Smooth muscle cell (in vitro differentiated cells): ENCODE results near the gene PXDC1. TPM values are rescaled to one million over a fixed set of nuclear protein-coding genes. Genes with fewer than 3 reads are reported as not detected.

Source experiments
- DNase-seq: peaks from one replicate; lab custom pipeline; 2025; ENCODE audit not compliant: unreplicated experiment; lab: John Stamatoyannopoulos, UW
- H2AFZ ChIP-seq: fragments of 200-600 bp; sonication (generic); 2 replicates; pipeline ENCODE4 v1.6.0; 2016; ENCODE audit warnings: antibody characterized with exemption, low read depth, mild to moderate bottlenecking
- H3F3A ChIP-seq: fragments of 200-600 bp; sonication (generic); 2 replicates; pipeline ENCODE4 v1.6.0; 2017; ENCODE audit warnings: antibody characterized with exemption, low read depth
- H3K27ac ChIP-seq: fragments of 200-600 bp; sonication (generic); 2 replicates; pipeline ENCODE4 v1.5.1; 2016; ENCODE audit warnings: low read depth, mild to moderate bottlenecking
- H3K27me3 ChIP-seq: fragments of 200-600 bp; sonication (generic); 2 replicates; pipeline ENCODE4 v1.6.1; 2016; ENCODE audit warnings: low read depth, mild to moderate bottlenecking
- H3K36me3 ChIP-seq: fragments of 200-600 bp; sonication (generic); 2 replicates; pipeline ENCODE4 v1.5.1; 2016; ENCODE audit warnings: low read depth
- H3K4me1 ChIP-seq: fragments of 200-600 bp; sonication (generic); 2 replicates; pipeline ENCODE4 v1.5.1; 2016; ENCODE audit warnings: low read depth
- H3K4me2 ChIP-seq: fragments of 200-600 bp; sonication (generic); 2 replicates; pipeline ENCODE4 v1.6.0; 2016; ENCODE audit warnings: mild to moderate bottlenecking
- H3K4me3 ChIP-seq: fragments of 200-600 bp; sonication (generic); 2 replicates; pipeline ENCODE4 v1.5.1; 2016; ENCODE audit warnings: mild to moderate bottlenecking
- H3K79me2 ChIP-seq: fragments of 200-600 bp; sonication (generic); 2 replicates; pipeline ENCODE4 v1.6.0; 2016; ENCODE audit warnings: low read depth, mild to moderate bottlenecking
- H3K9ac ChIP-seq: fragments of 200-600 bp; sonication (generic); 2 replicates; pipeline ENCODE4 v1.6.0; 2016; ENCODE audit warnings: low read depth
- H3K9me3 ChIP-seq: fragments of 200-600 bp; sonication (generic); replicated peaks from 2 replicates; pipeline ENCODE4 v1.5.1; 2016; ENCODE audit warnings: low read depth
- H4K20me1 ChIP-seq: fragments of 200-600 bp; sonication (generic); 2 replicates; pipeline ENCODE4 v1.6.0; 2016; ENCODE audit warnings: low read depth
- CTCF ChIP-seq: fragments of 200-600 bp; sonication (generic); IDR thresholded peaks from 2 replicates; pipeline ENCODE4 v1.5.1; 2017; ENCODE audit warnings: borderline replicate concordance, mild to moderate bottlenecking, antibody characterized with exemption; ENCODE audit not compliant: insufficient read depth, poor library complexity, severe bottlenecking
- WGBS: methylation state at CpG from one replicate; pipeline ENCODE4 v1.1.7; 2016; ENCODE audit warnings: low lambda C conversion rate; 5-methylcytosine and 5-hydroxymethylcytosine counted together
- polyA plus RNA-seq: library from polyadenylated mRNA; unstranded; fragments of >200 nt; fragmentation: Nextera tagmentation; extraction: Ambion mirVana; gene quantifications from 2 replicates; pipeline ENCODE4 v1.2.1, GENCODE V29; 2016
- total RNA-seq: library from RNA; depleted of rRNA; stranded (reverse); fragments of >200 nt; gene quantifications from 2 replicates; pipeline ENCODE4 v1.2.3, GENCODE V29; 2014

Gene PXDC1
- total and polyA plus RNA-seq, 2 experiments from 2014 or later, result 49.1 to 78.6 TPM

- Histone ChIP-seq H3K36me3 (no peaks in the 10 kb centered on the region), H3K27me3 (no peaks in the 10 kb centered on the region), H3K4me3 (no peak overlapping the region), H4K20me1 (peaks cover under 1% of the 10 kb centered on the region), H3F3A (peaks cover 7% of the 10 kb centered on the region), H3K9ac (no peak overlapping the region), H3K9me3 (no peaks in the 10 kb centered on the region), H2AFZ (no peak overlapping the region), H3K27ac (no peak overlapping the region), H3K4me2 (no peak overlapping the region), H3K79me2 (no peaks in the 10 kb centered on the region), H3K4me1 (no peaks in the 10 kb centered on the region)
- 38% methylated on average over 1 of the region's 1 CpG for WGBS
- DNase-seq, result no peak
- no peak for TF ChIP-seq CTCF
Measured at GRCh38 chr6:3715285-3715684, 36.2 kb downstream of the PXDC1 start.

DNA sequence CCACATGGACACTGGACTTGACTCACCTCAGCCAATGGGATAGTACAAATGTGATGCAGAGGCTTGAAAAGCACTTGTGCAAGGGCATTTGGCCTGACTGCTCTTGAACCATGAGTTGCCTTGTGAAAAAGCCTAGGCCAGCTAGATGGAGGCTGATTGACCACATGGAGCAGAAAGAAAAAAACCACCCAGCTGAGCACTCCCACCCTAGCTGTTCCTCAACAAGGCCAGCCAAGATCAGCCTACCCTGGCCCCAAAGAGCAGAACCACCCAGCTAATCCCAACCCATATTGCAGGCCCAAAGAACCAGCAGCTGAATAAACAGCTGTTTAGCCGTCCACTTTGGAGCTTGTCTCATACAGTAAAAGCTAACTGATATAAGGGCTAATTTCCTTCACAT, 36.7 kb downstream of the PXDC1 start:
- Histone ChIP-seq H4K20me1 (peaks cover 5% of the 10 kb centered on the region), H3K27ac (no peak overlapping the region), H3K9me3 (no peaks in the 10 kb centered on the region), H3K36me3 (no peaks in the 10 kb centered on the region), H3K4me2 (no peak overlapping the region), H3K79me2 (no peaks in the 10 kb centered on the region), H3F3A (peaks cover 7% of the 10 kb centered on the region), H3K4me3 (no peak overlapping the region), H3K4me1 (no peaks in the 10 kb centered on the region), H3K27me3 (no peaks in the 10 kb centered on the region), H3K9ac (no peak overlapping the region), H2AFZ (no peak overlapping the region)
- 100% methylated on average over 1 of the region's 1 CpG for WGBS
- no peak for DNase-seq
- no peak for TF ChIP-seq CTCF

DNA sequence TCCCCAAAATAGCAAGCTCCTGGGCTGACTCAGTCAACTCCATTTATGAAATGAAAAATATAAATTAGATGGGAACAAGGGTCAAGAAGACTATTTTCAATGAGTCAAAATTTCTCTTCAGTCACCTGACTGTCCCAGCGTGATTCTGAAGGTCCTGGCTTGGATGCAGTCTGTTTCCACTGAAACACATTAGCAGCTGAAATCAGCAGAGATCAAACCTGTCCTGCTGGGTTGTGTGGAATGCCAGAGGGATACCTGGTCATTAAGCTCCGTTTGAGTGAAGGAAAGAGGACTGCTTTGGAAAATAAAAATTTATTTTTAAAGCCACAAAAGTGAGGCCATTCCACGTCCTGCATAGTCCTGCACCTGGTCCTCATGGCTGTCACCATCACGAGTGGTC, 37.4 kb downstream of the PXDC1 start:
- Histone ChIP-seq H3K4me3 (no peak overlapping the region), H3K4me1 (no peaks in the 10 kb centered on the region), H3K4me2 (no peak overlapping the region), H3K79me2 (no peaks in the 10 kb centered on the region), H4K20me1 (peaks cover 5% of the 10 kb centered on the region), H3F3A (peaks cover 7% of the 10 kb centered on the region), H3K9me3 (no peaks in the 10 kb centered on the region), H3K27me3 (no peaks in the 10 kb centered on the region), H3K27ac (no peak overlapping the region), H3K36me3 (no peaks in the 10 kb centered on the region), H2AFZ (no peak overlapping the region), H3K9ac (no peak overlapping the region)
- no peak for TF ChIP-seq CTCF
- WGBS, result 74% methylated on average over 4 of the region's 4 CpGs
- DNase-seq, result no peak

DNA sequence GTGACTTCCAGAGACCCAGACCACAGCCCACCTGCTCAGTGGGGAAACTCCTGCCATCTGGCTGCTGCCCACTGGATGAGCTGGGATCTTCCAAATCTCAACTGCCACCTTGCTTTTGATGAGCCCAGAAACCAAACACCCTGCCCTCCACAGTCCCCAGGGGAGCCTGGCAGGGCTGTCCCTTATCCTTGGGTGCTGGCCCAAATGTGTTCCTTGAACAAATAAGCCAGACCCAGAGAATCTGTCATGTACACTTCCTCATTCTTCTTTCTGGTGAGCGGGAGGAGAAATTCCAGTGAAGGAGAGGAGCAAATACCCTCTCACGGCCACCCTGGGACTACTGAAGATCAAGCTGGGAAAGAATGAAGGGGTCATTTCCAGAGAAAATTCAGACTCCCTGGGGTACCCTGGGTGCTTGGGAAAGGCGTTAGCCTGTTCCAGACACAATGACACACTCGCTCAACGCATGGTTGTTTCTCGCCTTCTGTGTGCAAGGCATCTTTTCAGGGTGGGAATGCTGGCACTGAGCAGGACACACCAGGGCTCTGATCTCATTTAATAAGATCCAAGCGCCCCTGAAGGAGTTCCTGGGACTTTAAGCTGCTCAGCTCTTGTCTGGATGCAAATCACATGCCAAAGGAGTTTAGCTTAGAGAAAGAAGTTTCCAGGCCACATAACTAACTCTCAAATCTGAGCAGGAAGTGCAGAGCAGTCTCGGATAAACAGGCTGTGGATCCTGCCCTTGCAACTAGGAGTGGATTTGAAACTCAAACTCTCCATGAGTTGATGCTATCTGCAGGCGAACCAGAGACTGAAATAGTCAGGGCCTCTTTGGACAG, 38.5 kb downstream of the PXDC1 start:
- no peak for TF ChIP-seq CTCF
- Histone ChIP-seq H3K36me3 (no peaks in the 10 kb centered on the region), H3K4me1 (no peaks in the 10 kb centered on the region), H3K4me2 (no peak overlapping the region), H3K27ac (no peak overlapping the region), H3K27me3 (no peaks in the 10 kb centered on the region), H4K20me1 (peaks cover 5% of the 10 kb centered on the region), H3K4me3 (no peak overlapping the region), H3K9me3 (no peaks in the 10 kb centered on the region), H3K79me2 (no peaks in the 10 kb centered on the region), H3F3A (peaks cover 7% of the 10 kb centered on the region), H3K9ac (no peak overlapping the region), H2AFZ (no peak overlapping the region)
- 71% methylated on average over 9 of the region's 9 CpGs for WGBS
- no peak for DNase-seq
